Smooth muscle cell (in vitro differentiated cells): ENCODE results near the gene LRRC47. TPM values are rescaled to one million over a fixed set of nuclear protein-coding genes. Genes with fewer than 3 reads are reported as not detected.

Experiments
- DNase-seq: peaks from one replicate; lab custom pipeline; 2025; ENCODE audit not compliant: unreplicated experiment; lab: John Stamatoyannopoulos, UW
- H2AFZ ChIP-seq: fragments of 200-600 bp; sonication (generic); 2 replicates; pipeline ENCODE4 v1.6.0; 2016; ENCODE audit warnings: antibody characterized with exemption, low read depth, mild to moderate bottlenecking
- H3F3A ChIP-seq: fragments of 200-600 bp; sonication (generic); 2 replicates; pipeline ENCODE4 v1.6.0; 2017; ENCODE audit warnings: antibody characterized with exemption, low read depth
- H3K27ac ChIP-seq: fragments of 200-600 bp; sonication (generic); 2 replicates; pipeline ENCODE4 v1.5.1; 2016; ENCODE audit warnings: low read depth, mild to moderate bottlenecking
- H3K27me3 ChIP-seq: fragments of 200-600 bp; sonication (generic); 2 replicates; pipeline ENCODE4 v1.6.1; 2016; ENCODE audit warnings: low read depth, mild to moderate bottlenecking
- H3K36me3 ChIP-seq: fragments of 200-600 bp; sonication (generic); 2 replicates; pipeline ENCODE4 v1.5.1; 2016; ENCODE audit warnings: low read depth
- H3K4me1 ChIP-seq: fragments of 200-600 bp; sonication (generic); 2 replicates; pipeline ENCODE4 v1.5.1; 2016; ENCODE audit warnings: low read depth
- H3K4me2 ChIP-seq: fragments of 200-600 bp; sonication (generic); 2 replicates; pipeline ENCODE4 v1.6.0; 2016; ENCODE audit warnings: mild to moderate bottlenecking
- H3K4me3 ChIP-seq: fragments of 200-600 bp; sonication (generic); 2 replicates; pipeline ENCODE4 v1.5.1; 2016; ENCODE audit warnings: mild to moderate bottlenecking
- H3K79me2 ChIP-seq: fragments of 200-600 bp; sonication (generic); 2 replicates; pipeline ENCODE4 v1.6.0; 2016; ENCODE audit warnings: low read depth, mild to moderate bottlenecking
- H3K9ac ChIP-seq: fragments of 200-600 bp; sonication (generic); 2 replicates; pipeline ENCODE4 v1.6.0; 2016; ENCODE audit warnings: low read depth
- H3K9me3 ChIP-seq: fragments of 200-600 bp; sonication (generic); replicated peaks from 2 replicates; pipeline ENCODE4 v1.5.1; 2016; ENCODE audit warnings: low read depth
- H4K20me1 ChIP-seq: fragments of 200-600 bp; sonication (generic); 2 replicates; pipeline ENCODE4 v1.6.0; 2016; ENCODE audit warnings: low read depth
- CTCF ChIP-seq: fragments of 200-600 bp; sonication (generic); IDR thresholded peaks from 2 replicates; pipeline ENCODE4 v1.5.1; 2017; ENCODE audit warnings: borderline replicate concordance, mild to moderate bottlenecking, antibody characterized with exemption; ENCODE audit not compliant: insufficient read depth, poor library complexity, severe bottlenecking
- WGBS: methylation state at CpG from one replicate; pipeline ENCODE4 v1.1.7; 2016; ENCODE audit warnings: low lambda C conversion rate; 5-methylcytosine and 5-hydroxymethylcytosine counted together
- polyA plus RNA-seq: library from polyadenylated mRNA; unstranded; fragments of >200 nt; fragmentation: Nextera tagmentation; extraction: Ambion mirVana; gene quantifications from 2 replicates; pipeline ENCODE4 v1.2.1, GENCODE V29; 2016
- total RNA-seq: library from RNA; depleted of rRNA; stranded (reverse); fragments of >200 nt; gene quantifications from 2 replicates; pipeline ENCODE4 v1.2.3, GENCODE V29; 2014

Gene LRRC47
- total and polyA plus RNA-seq, 2 experiments from 2014 or later, result 24.9 to 38.0 TPM

GRCh38 chr1:3740042-3740441, 56.3 kb downstream of the LRRC47 start:
- DNase-seq, result no peak
- Histone ChIP-seq H2AFZ (no peak overlapping the region), H3K9me3 (no peaks in the 10 kb centered on the region), H3F3A (no peaks in the 10 kb centered on the region), H3K27ac (no peak overlapping the region), H4K20me1 (peaks cover 18% of the 10 kb centered on the region), H3K4me1 (no peaks in the 10 kb centered on the region), H3K4me2 (no peak overlapping the region), H3K27me3 (no peaks in the 10 kb centered on the region), H3K4me3 (no peak overlapping the region), H3K79me2 (no peaks in the 10 kb centered on the region), H3K36me3 (no peaks in the 10 kb centered on the region), H3K9ac (no peak overlapping the region)
- TF ChIP-seq CTCF, result no peak
- WGBS, result 97% methylated on average over 9 of the region's 9 CpGs

- Histone ChIP-seq H3K27me3 (no peaks in the 10 kb centered on the region), H4K20me1 (peaks cover 10% of the 10 kb centered on the region), H3K4me1 (no peaks in the 10 kb centered on the region), H3K36me3 (no peaks in the 10 kb centered on the region), H3K4me2 (no peak overlapping the region), H3K79me2 (no peaks in the 10 kb centered on the region), H3K4me3 (no peak overlapping the region), H3F3A (no peaks in the 10 kb centered on the region), H2AFZ (no peak overlapping the region), H3K9me3 (no peaks in the 10 kb centered on the region), H3K27ac (no peak overlapping the region), H3K9ac (no peak overlapping the region)
- TF ChIP-seq CTCF, result no peak
- WGBS, result 99% methylated on average over 12 of the region's 12 CpGs
- DNase-seq, result no peak
Observed at GRCh38 chr1:3738943-3739342, 57.4 kb downstream of the LRRC47 start.

- TF ChIP-seq CTCF, result no peak
- Histone ChIP-seq H2AFZ (no peak overlapping the region), H4K20me1 (no peaks in the 10 kb centered on the region), H3K27me3 (no peaks in the 10 kb centered on the region), H3K9ac (no peak overlapping the region), H3K4me2 (no peak overlapping the region), H3K79me2 (no peaks in the 10 kb centered on the region), H3K4me1 (no peaks in the 10 kb centered on the region), H3K4me3 (no peak overlapping the region), H3K9me3 (no peaks in the 10 kb centered on the region), H3F3A (no peaks in the 10 kb centered on the region), H3K36me3 (no peaks in the 10 kb centered on the region), H3K27ac (no peak overlapping the region)
- DNase-seq, result no peak
- WGBS, result 92% methylated on average over 14 of the region's 14 CpGs
Observed at GRCh38 chr1:3736708-3737107, 59.6 kb downstream of the LRRC47 start.

- TF ChIP-seq CTCF, result no peak
- H3K4me2 ChIP-seq, result no peak overlapping the region
- no peaks in the 10 kb centered on the region for H3K9me3 ChIP-seq
- no peak overlapping the region for H3K9ac ChIP-seq
- H4K20me1 ChIP-seq, result no peaks in the 10 kb centered on the region
- WGBS, result 96% methylated on average over 13 of the region's 13 CpGs
- H3F3A ChIP-seq, result no peaks in the 10 kb centered on the region
- H3K36me3 ChIP-seq, result no peaks in the 10 kb centered on the region
- H3K27me3 ChIP-seq, result no peaks in the 10 kb centered on the region
- no peaks in the 10 kb centered on the region for H3K79me2 ChIP-seq
- no peak overlapping the region for H3K4me3 ChIP-seq
- H3K4me1 ChIP-seq, result no peaks in the 10 kb centered on the region
- H3K27ac ChIP-seq, result no peak overlapping the region
- no peak overlapping the region for H2AFZ ChIP-seq
- no peak for DNase-seq
Observed at GRCh38 chr1:3736131-3736561, 60.2 kb downstream of the LRRC47 start.
